HG03565 (cell line): ENCODE results near the gene CHCHD6.

Experiments
- ATAC-seq: cut with Tn5 transposase; IDR thresholded peaks from one replicate; pipeline ENCODE4 v1.9.1; 2021; ENCODE audit warnings: mild to moderate bottlenecking, moderate library complexity; ENCODE audit not compliant: unreplicated experiment

Gene CHCHD6

DNA sequence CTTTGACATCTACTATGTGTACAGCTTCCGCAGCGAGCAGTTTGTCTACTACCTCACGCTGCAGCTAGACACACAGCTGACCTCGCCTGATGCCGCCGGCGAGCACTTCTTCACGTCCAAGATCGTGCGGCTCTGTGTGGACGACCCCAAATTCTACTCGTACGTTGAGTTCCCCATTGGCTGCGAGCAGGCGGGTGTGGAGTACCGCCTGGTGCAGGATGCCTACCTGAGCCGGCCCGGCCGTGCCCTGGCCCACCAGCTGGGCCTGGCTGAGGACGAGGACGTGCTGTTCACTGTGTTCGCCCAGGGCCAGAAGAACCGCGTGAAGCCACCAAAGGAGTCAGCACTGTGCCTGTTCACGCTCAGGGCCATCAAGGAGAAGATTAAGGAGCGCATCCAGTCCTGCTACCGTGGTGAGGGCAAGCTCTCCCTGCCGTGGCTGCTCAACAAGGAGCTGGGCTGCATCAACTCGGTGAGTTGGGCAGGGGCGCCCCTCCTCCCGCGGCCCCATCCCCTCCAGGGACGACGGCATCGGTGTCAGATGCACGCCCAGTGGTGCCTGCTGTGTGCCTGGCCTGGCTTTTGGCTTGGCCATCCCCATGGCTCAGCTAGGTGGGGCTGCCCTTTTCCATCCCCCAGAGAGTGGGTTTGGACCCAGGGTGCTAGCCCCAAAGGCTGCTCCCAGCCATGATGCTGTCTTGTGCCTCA lies 285.4 kb downstream of the CHCHD6 start:
- no peak for ATAC-seq

DNA sequence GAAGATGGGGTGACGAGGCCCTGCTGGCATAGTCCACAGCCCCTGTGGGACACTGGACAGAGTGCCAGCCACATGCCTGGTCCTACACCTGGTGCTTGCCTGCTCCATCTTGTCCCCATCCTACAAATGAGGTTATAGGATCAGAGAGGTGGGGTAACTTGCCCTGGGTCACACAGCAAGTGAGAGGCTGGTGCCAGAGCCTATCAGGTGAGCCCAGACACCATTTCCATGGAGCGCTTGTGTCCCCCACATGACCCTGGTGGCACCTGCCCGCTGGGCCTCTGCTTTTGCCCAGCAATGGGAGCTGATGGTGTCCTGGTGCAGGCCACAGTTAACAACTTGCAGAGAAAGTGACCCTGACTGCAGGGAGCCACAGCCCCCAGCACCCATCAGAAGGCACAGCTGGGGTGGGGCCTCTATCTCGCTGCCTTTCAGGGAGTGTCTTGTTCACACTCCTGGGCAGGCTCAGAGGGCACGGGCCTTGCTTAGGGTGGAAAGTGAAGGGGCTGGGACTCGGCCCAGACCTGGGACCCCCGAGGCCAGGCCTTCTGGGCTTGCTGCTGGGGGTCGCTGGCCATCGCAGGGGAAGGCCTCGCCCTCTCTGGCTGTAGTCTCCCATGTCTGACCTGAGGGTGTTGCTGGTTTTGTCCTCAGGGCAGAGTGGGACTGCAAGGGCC lies 286.1 kb downstream of the CHCHD6 start:
- ATAC-seq = no peak

DNA sequence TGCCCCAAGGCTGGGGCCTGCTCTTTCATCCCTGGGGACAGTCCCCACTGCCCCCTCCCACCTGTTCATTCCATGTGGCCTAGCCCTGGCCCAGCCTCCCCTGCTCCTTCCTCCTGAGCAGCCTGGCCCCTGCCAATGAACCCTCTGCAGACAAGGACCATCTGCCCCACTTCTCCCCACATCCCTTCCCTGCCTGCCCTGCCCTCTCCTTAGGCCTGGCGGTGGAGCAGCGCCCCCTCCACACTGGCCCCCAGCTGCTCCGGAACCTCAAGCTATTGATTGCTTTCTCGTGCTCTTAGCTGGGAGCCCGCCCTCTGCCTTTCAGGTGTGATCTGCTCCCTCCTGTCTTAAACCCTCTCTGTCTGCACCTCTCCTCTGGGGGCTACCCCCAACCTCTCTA lies 286.9 kb downstream of the CHCHD6 start:
- no peak for ATAC-seq

DNA sequence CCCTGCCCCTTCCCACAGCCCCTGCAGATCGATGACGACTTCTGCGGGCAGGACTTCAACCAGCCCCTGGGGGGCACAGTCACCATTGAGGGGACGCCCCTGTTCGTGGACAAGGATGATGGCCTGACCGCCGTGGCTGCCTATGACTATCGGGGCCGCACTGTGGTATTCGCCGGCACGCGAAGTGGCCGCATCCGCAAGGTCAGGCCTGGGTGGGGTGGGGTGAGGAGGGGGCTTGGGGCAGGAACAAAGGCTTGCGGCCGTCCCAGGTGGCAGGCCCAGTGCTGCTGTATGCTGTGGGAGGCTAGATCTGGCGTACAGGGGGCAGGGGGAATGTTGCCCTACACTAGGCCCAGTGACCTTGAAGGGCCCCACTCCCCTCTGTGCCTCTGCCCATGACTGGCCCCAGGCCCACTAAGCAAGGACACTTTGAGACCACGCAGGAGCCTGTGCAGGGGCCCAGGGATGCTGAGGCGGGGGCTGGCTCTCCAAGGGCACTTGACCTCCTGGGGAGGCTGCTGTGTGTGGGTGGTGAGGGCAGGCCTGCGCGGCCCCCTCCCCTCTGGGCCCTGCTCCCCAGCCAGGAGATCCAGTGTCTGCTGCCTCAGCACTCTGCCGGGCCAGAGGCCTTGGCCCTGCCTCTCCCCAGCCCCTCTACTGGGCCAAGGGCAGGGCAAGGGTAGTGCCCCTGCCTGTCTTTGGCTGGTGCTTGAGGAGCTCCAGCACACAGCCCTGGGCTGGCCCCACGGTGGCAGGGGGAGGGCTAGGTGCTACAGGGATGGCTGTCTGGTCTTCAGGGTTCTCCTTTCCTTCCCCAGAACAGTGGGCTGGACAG lies 287.5 kb downstream of the CHCHD6 start:
- no peak for ATAC-seq

DNA sequence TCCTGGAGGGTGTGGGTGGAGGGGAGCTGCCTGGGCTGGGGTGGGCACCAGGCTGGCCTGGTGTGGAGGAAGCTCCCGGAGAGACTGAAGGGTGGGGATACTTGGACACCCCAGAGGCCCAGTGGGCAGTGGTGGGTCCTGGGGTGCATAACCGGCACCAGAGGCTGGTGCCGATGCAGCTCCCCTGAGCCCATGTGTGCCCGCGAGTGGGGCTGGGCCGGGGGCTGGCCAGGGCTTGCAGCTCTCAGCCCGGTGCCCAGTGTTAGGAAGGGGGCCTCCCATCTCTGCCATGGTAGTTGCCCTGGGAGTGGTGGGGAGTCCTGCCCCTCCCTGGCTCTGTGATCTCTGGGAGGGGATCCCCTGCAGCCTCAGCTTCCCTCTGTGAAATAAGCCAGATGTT lies 288.2 kb downstream of the CHCHD6 start:
- no peak for ATAC-seq

DNA sequence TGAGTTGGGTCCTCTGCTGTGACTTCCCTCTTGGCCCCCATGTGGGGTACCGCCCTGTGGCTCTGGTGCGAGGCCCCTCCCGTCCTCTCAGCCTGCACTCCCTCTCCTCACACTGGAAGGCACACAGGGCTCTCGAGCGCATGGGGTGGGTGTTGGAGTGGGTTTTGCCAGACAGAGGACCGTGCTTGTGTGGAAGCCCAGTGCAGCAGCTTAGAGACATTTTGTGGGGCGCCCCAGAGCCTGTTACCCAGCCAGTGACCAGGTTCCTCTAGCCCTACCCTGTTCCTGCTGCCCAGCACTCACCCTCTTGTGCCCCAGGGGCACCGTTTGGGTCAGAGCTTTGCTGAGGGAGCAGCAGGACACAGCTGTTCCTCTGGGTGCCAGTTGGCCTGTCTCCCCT lies 288.7 kb downstream of the CHCHD6 start:
- no peak for ATAC-seq

DNA sequence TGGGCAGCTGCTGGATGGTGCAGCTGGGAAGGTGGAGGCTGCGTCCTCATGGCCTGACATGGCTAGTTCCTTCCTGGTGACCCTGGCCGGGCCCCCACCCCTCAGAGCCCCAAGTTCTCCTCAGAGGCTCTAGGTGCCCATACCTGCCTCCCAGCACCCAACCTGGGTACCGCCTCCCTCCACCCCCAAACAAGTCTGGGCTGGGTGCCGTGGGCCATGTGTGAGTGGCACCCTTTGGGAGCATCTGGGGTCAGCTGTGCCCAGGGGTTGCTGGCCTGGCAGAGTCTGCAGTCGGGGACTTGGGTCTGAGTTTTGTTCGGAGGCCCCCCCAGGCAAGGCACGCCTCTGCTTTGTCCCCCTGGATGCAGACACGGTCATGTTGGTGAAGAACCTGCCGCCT lies 289.4 kb downstream of the CHCHD6 start:
- no peak for ATAC-seq

DNA sequence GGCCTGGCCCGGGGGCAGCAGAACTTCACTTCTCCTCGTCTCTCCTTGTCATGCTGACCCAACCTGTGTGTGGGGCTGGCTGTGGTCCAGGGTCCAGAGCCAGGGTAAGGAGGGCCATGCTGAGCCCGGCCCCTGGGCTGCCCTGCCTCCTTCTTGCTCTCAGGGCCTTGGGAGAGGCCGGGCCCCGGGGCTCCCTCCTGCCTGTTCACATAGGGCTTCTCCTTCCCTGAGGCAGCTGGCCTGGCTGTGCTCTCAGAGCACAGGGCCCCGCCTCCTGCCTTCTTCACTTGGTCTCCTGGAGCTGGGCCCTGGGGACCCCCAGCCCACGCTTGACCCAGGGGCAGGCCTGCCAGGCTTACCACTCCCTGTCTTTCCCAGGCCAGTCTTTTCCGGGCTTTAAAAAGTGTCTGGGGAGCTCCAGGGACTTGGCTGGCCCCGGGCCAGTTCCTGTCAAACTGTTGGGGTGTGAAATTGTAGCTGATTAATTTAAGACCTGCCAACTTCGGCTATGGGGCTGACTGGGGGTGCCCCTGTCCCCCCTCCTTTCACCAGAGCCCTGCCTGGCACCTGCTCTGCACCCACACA lies 290.7 kb downstream of the CHCHD6 start:
- ATAC-seq = no peak

DNA sequence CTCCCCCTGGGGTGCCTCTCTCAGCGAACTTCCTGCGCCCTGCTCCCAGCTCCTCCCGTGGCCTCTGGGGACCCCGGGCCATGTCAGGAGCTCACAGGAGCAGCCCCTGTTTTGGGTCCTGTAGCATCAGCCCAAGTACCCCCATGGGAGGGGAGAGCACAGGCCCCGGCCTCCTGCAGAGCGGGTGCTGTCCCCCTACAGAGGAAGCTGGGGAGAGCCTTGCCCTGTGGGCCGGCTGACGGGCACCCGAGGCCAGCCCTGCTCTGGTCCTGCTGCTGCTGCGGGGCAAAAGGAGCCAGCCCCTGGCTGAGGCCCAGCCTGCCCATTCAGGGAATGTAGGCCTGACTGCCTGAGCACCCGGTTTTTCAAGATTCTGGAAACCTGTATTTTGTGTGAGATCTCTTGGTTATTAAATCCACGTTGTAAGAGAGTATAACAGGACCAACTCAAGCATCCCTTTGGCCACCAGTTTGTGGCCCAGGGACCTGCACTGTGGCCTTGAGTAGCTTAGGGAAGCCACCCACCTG lies 291.3 kb downstream of the CHCHD6 start:
- no peak for ATAC-seq

DNA sequence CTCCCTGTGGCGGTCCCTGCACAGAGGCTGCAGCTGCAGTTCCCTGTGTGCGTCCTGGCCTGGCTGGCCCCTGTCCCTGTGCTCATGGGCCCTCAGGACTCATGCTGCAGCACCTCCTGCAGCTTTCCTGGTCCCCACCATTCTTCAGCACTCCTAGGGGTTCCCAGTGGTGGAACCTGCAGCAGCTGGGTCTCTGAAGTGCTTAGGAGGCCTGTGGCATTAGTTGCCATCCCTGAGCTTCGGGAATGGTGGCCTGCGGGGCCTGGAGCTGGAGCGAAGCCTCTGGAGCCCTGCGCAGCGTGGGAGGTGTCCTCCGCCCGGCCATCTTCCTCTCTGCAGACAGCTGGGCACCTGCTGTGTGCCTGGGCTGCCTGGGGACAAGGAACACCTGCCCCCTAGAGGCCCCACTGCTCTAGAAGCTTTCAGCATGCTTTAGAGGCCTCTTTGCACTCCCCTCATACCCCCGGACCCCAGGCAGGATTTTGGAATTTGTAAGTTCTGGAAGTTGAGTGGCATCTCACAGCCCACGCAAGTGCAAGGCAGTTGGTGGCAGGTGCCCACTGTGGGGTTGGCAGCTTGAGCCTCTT lies 292.0 kb downstream of the CHCHD6 start:
- no peak for ATAC-seq

DNA sequence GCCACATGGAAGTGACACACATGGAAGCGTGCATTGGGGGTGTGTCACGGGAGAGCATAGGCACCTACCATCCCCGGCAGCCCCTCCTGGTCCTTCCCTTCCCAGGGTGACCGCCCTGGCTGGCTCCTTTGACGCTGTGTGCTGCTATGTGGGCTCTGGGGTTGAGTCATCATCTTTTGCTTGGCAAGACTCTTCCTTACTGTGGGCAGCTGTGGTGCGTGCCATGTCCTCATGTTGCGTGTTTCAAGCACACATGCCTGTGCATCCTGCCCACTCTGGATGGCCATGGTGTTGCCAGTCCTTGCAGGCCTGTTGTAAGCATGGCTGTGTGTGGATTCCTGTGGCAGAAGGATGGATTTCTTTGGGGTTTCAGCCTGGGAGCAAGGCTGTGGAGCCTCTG lies 292.9 kb downstream of the CHCHD6 start:
- ATAC-seq = no peak

DNA sequence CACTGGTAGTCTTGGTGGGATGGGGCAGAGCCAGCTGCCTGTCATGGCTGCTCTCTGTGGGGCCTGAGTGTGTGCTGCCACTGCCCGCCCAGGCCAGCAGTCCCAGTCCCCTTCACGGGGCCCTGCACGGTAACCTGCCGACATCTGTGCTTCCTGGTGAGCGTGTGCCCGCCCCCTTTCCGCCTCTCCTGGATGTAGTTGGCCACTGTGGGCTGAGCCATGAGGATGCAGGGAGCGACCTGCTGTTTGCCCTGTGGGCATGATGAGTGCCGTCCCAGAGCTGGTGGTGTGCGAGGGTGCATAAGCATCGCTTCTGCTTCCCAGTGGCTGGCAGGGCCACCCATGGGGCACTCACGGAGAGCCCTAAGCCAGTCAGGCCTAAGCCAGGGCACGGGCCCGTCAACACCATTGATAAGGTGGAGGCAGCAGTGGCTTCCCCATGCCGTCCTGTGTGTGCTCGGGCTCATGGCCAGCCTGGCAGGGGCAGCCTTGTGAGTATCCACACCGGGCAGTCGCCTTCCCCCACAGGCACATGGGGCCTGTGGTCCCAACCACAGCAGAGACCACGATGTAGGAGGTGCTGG lies 293.5 kb downstream of the CHCHD6 start:
- no peak for ATAC-seq

DNA sequence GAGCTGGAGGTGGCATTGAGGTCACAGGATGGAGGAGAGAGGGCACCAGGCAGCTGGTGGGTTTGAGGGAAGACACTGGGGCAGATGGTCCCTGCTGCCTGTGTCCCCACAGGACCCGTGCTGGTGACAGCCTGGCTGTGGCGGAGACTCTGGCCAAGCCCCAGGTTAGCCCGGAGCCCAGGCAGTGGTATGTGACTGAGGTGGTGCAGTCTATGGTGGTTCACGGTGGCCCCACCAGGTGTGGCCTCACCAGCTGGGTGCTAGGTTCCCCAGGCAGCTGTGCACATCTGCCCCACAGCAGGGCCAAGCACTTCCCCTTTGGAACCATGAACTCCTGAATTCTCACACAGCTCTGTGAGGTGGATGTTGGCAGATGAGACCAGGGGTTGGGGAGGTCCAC lies 294.3 kb downstream of the CHCHD6 start:
- no peak for ATAC-seq

DNA sequence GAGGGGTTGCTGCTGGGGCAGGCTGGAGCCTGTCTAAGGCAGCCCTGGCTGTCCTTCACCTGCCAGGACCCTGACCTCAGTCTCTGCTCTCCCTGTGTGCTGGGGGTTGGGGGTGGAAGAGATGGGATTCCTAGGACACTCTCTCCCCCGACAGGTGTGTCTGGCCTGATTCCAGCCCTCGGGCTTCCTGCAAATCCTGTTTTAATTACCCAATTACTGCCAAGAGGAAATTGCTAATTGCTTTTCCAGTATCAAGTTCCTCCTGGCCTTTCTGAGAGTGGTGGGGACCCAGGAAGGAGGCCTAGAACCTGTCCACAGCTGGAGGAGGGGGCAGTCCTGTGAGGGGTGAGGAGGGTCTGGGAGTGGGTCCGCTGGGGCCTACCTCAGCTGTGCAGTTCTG lies 294.7 kb downstream of the CHCHD6 start:
- ATAC-seq = no peak

DNA sequence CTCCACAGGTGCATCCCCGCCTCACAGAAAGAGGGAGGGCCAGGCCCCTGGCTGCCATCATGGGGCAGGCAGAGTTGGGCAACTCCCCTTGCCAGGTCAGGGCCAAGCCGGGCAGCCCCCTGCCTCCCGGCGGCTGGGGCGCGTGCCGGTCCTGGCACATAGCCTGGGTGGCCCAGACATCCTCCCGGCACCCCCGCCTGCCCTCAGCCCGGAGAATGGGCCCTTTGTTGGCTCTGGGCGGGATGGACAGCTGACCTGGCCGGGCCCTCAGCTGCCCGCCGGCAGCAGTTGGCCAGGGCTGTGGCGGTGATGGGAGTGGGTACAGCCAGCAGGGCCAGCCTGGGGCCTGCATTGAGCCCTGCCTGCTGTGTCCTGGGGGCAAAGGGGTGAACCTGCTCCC lies 295.3 kb downstream of the CHCHD6 start:
- ATAC-seq = no peak

DNA sequence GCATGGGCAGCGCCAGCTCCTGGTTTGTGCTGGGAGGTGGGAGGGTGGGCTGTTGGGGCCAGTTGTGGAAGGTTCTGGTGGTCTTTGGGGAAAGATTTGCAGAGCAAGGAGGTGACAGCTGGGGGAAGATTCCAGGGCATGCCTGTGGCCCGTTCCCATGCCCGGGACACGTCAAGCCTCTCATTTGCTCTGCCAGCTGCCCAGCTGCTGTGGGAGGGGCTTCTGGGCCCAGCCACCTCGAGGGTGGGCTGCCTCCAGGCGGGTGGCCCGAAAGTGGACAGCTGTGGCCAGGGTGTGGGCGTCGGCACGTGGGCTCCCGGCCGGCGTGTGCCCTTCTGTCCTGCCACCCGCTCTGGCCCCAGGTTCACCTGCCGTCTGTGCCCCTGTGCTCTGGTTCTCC lies 296.1 kb downstream of the CHCHD6 start:
- no peak for ATAC-seq

DNA sequence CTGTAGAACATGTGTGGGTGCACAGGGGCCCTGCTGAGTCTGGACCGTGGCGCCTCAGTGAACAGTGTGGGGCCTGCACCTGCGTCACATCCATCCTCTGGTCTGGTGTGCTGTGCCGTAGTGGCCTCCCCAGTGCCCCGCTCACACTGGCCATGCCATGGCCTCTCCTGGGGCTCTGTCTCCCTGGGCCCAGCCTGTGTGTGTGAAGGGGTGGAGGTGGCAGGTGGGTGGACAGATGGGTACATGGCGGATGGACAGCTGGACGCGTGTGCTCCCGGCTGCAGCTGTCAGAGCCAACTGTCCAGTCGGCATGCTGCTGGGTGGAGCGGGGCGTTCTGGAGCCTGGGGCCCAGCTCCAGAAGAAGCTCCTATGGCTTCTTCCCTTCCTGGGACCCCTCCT lies 296.7 kb downstream of the CHCHD6 start:
- ATAC-seq = no peak

DNA sequence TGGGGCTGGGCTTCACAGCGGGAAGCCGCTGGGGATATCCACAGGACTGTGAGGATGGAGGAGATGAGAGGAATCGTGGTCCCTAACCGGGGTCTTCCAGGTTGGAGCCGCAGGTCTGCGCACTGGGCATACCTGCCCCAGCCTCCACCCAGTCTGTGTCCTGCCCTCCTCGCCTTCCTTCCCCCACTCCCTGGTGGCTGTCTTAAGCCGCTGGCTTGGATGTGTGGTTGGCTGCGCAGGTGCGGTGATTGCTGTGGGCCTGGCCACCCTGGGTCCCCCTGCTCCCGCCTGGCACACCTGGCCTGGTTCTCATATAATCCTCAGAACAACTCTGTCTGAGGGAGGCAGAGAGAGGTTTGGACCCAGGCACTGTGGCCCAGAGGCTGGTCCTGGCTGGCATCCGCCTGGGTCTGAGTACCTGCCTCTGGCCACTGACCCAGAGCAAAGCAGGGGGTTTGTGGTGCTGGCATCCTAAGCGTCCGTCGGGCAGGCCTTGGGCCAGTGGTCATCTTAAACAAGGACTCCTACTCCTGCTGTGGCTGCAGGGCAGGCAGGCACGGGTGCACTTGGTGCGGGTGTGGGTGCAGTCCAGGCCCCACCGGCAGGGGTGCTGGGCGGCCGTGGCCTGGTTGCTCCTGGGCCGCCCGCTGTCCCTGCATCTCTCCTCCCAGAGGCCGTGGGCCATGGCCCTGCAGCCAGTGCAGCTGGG lies 297.6 kb downstream of the CHCHD6 start:
- ATAC-seq = no peak

DNA sequence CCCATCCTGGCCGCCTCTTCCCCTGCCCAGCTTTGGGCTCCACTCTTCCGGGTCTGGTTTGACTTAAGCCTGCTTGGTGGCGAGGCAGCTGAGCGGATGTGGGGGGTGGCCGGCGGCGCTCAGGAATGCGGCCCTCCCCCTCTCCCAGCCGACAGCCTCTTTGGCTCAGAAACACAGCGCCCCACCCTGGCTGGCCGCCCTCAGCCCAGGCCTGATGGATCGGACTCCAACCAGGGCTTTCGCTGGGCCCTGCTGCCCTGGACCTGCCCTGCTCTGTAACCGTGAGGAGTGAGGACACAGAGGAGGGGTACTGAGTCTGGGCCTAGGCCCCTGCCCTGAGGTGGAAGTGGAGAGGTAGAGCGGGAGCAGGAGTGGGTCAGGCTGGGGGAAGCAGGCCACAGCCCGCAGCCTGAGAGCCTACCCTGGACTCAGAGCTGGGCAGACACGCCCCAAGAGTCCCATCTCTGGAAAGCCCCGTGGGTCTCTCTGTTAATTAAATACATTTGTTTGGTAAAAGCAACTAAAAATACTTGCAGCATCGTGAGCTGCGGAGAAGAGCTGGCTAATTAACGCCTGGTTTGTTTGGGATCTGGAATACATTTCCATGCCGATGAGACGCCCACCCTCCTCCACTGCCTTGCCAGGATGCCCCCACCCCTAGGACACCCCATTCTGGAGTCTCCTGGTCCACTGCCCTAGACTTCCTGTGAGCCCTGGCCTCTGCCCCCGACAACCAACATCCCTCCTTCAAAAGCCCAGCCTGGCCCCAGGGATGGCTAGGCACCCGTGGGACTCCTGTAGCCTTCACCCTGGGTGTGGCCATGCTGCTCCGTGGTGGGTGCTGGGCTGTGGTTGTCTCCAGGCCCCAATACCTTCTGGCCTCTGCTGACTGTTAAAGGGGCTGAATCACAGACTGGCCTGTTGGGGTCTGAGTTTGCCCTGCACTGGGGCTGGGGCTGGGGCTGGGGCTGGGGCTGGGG lies 298.4 kb downstream of the CHCHD6 start:
- ATAC-seq = no peak
